Bronchial epithelial cell (primary cell): Measurements from ENCODE around the gene MAP4K4. TPM values are rescaled to one million over a fixed set of nuclear protein-coding genes. Genes with fewer than 3 reads are reported as not detected.

Experiments
- DNase-seq: peaks from one replicate; pipeline ENCODE4 v3.0.0-alpha.2; 2010; ENCODE audit warnings: low read depth
- FAIRE-seq: peaks from 2 replicates; lab custom pipeline; 2011; peaks lifted over from hg19 to GRCh38; lab: Jason Lieb, UNC
- H3K27me3 ChIP-seq: 2 replicates; pipeline ENCODE4 v1.5.1; 2011; ENCODE audit warnings: low read length; ENCODE audit not compliant: control insufficient read depth, insufficient read depth
- H3K36me3 ChIP-seq: 2 replicates; pipeline ENCODE4 v1.5.1; 2011; ENCODE audit warnings: low read length; ENCODE audit not compliant: control insufficient read depth, insufficient read depth
- H3K4me3 ChIP-seq: 2 replicates; pipeline ENCODE4 v1.5.1; 2011; ENCODE audit warnings: mild to moderate bottlenecking, low read depth, low read length, control low read depth
- CTCF ChIP-seq: IDR thresholded peaks from 2 replicates; pipeline ENCODE4 v1.5.1; 2011; ENCODE audit warnings: mild to moderate bottlenecking, moderate library complexity, low read length, control low read depth, inconsistent platforms; ENCODE audit not compliant: insufficient read depth, severe bottlenecking
- total RNA-seq: library from RNA; depleted of rRNA; stranded (reverse); fragments of >200 nt; gene quantifications from 2 replicates; pipeline ENCODE4 v1.2.1, GENCODE V29; 2014

Gene MAP4K4
- total RNA-seq, 1 donor from 2014 or later: 81.1 TPM

GRCh38 chr2:101870444-101870843 is 172.9 kb downstream of the MAP4K4 start:
- no peak for FAIRE-seq
- DNase-seq: no peak
- Histone ChIP-seq H3K36me3 (peaks cover 35% of the 10 kb centered on the region), H3K4me3 (no peak overlapping the region), H3K27me3 (no peaks in the 10 kb centered on the region)
- TF ChIP-seq CTCF: no peak

GRCh38 chr2:101871480-101871879 is 174.0 kb downstream of the MAP4K4 start:
- H3K27me3 ChIP-seq: no peaks in the 10 kb centered on the region
- H3K4me3 ChIP-seq: no peak overlapping the region
- no peak for TF ChIP-seq CTCF
- H3K36me3 ChIP-seq: peaks cover 33% of the 10 kb centered on the region
- no peak for DNase-seq
- no peak for FAIRE-seq

GRCh38 chr2:101872480-101872879 is 175.0 kb downstream of the MAP4K4 start:
- no peak for TF ChIP-seq CTCF
- Histone ChIP-seq H3K36me3 (peaks cover 36% of the 10 kb centered on the region), H3K4me3 (no peak overlapping the region), H3K27me3 (no peaks in the 10 kb centered on the region)
- FAIRE-seq (no peak), DNase-seq (no peak)

- Histone ChIP-seq H3K27me3 (no peaks in the 10 kb centered on the region), H3K4me3 (no peak overlapping the region), H3K36me3 (peaks cover 34% of the 10 kb centered on the region)
- FAIRE-seq: no peak
- peak; percentile 13 for TF ChIP-seq CTCF
- DNase-seq: no peak
Measured at GRCh38 chr2:101873543-101873942, 176.0 kb downstream of the MAP4K4 start.

- no peak for FAIRE-seq
- TF ChIP-seq CTCF: no peak
- DNase-seq: no peak
- H3K27me3 ChIP-seq: no peaks in the 10 kb centered on the region
- H3K36me3 ChIP-seq: peaks cover 34% of the 10 kb centered on the region
- no peak overlapping the region for H3K4me3 ChIP-seq
Measured at GRCh38 chr2:101874069-101874468, 176.6 kb downstream of the MAP4K4 start.

GRCh38 chr2:101879466-101879865 is 182.0 kb downstream of the MAP4K4 start:
- FAIRE-seq (no peak), DNase-seq (no peak)
- Histone ChIP-seq H3K36me3 (peaks cover 12% of the 10 kb centered on the region), H3K4me3 (no peak overlapping the region), H3K27me3 (no peaks in the 10 kb centered on the region)
- no peak for TF ChIP-seq CTCF
